SH-SY5Y (cell line): Measurements from ENCODE around the gene CCNY.

Source experiments
- GATA2 ChIP-seq: IDR thresholded peaks from 2 replicates; pipeline ENCODE4 v1.6.1; 2011; ENCODE audit warnings: mild to moderate bottlenecking, low read depth, low read length
- GATA3 ChIP-seq: IDR thresholded peaks from 2 replicates; pipeline ENCODE4 v1.6.1; 2011; ENCODE audit warnings: low read depth, mild to moderate bottlenecking, low read length, moderate library complexity

DNA sequence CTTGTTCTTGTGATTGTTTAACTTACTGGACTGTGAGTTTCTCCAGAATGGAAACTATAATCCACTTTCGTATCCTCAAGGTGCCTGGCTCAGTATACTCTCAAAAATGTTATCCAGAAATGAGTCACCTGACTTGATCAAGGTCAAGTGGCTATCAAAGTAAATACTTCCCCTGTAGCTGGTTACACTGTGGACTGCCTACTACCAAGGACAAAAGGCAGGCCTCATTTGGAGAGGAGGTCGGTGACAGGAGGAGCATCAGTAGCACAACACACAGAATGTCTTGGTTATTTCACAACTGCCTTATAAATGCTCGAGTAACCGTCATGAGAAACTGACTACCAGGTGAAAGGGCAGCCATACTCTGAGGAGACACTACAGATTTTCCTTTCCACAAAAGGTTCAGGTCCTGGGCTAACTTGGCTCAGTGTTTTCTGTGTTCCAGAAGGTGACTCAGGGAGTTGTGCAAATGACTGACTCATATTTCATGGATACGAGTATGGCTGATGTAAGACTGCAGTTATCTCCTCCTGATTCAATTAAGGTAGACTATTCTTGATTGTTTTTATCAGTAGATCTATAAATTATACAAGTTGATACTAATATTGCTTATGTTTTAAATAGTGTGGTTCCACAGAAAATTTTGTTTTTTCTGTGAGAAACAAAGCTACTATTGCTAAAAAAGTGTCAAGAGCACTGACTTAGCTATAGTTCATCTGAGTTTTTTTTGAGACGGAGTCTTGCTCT lies 4.2 kb upstream of the CCNY start:
- TF ChIP-seq GATA2 (no peak), GATA3 (no peak)
